SK-N-SH treated with all-trans-retinoic acid at 6 μM for 48 hours (cell line): ENCODE measurements around the gene COL11A1.

Experiments
- ATAC-seq: fragments of 200-7000 bp; cut with Tn5 transposase; 3 replicates; pipeline ENCODE4 v1.9.1; 2020; ENCODE audit warnings: mild to moderate bottlenecking, moderate library complexity
- ARNTL ChIP-seq: fragments of 450-650 bp; formaldehyde crosslinking; IDR thresholded peaks from 2 replicates; pipeline ENCODE4 v1.5.0; 2020; ENCODE audit warnings: low read depth, mild to moderate bottlenecking, moderate library complexity, borderline replicate concordance
- BACH2 ChIP-seq: fragments of 250-450 bp; sonication (Bioruptor Pico); IDR thresholded peaks from 2 replicates; pipeline ENCODE4 v1.9.0; 2021; ENCODE audit warnings: mild to moderate bottlenecking, borderline replicate concordance
- CREB5 ChIP-seq: fragments of 250-450 bp; sonication (Bioruptor Pico); IDR thresholded peaks from 2 replicates; pipeline ENCODE4 v1.5.1; 2020; ENCODE audit warnings: low read depth, mild to moderate bottlenecking, moderate library complexity
- CSDC2 ChIP-seq: fragments of 250-450 bp; sonication (Bioruptor Pico); IDR thresholded peaks from 2 replicates; pipeline ENCODE4 v1.5.0; 2020; ENCODE audit warnings: mild to moderate bottlenecking, moderate library complexity
- ESRRG ChIP-seq: fragments of 250-450 bp; sonication (Bioruptor Pico); IDR thresholded peaks from 2 replicates; pipeline ENCODE4 v1.6.1; 2021; ENCODE audit warnings: mild to moderate bottlenecking
- OSR1 ChIP-seq: fragments of 250-450 bp; sonication (Bioruptor Pico); IDR thresholded peaks from 2 replicates; pipeline ENCODE4 v1.8.0; 2022; ENCODE audit warnings: moderate library complexity, mild to moderate bottlenecking, inconsistent platforms
- PATZ1 ChIP-seq: fragments of 250-450 bp; sonication (Bioruptor Pico); IDR thresholded peaks from 2 replicates; pipeline ENCODE4 v1.8.0; 2020; ENCODE audit warnings: mild to moderate bottlenecking, moderate library complexity, borderline replicate concordance
- POU6F1 ChIP-seq: fragments of 250-450 bp; sonication (Bioruptor Pico); IDR thresholded peaks from 2 replicates; pipeline ENCODE4 v1.8.0; 2021; ENCODE audit warnings: low read depth, mild to moderate bottlenecking, moderate library complexity, borderline replicate concordance
- PPARA ChIP-seq: fragments of 250-450 bp; sonication (Bioruptor Pico); IDR thresholded peaks from 2 replicates; pipeline ENCODE4 v1.5.0; 2020; ENCODE audit warnings: mild to moderate bottlenecking, borderline replicate concordance
- RARB ChIP-seq: fragments of 250-450 bp; sonication (Bioruptor Pico); IDR thresholded peaks from 2 replicates; pipeline ENCODE4 v1.8.0; 2021; ENCODE audit warnings: mild to moderate bottlenecking, moderate library complexity
- SNAI2 ChIP-seq: fragments of 250-450 bp; sonication (Bioruptor Pico); IDR thresholded peaks from 2 replicates; pipeline ENCODE4 v1.5.0; 2020; ENCODE audit warnings: mild to moderate bottlenecking, moderate library complexity
- TCF4 ChIP-seq: fragments of 250-450 bp; sonication (Bioruptor Pico); IDR thresholded peaks from 2 replicates; pipeline ENCODE4 v1.8.0; 2021; ENCODE audit warnings: mild to moderate bottlenecking, moderate library complexity, borderline replicate concordance
- TOX ChIP-seq: fragments of 250-450 bp; sonication (Bioruptor Pico); IDR thresholded peaks from 2 replicates; pipeline ENCODE4 v1.8.0; 2021; ENCODE audit warnings: mild to moderate bottlenecking, moderate library complexity, borderline replicate concordance
- TSHZ2 ChIP-seq: fragments of 250-450 bp; sonication (Bioruptor Pico); IDR thresholded peaks from 2 replicates; pipeline ENCODE4 v1.5.0; 2020; ENCODE audit warnings: mild to moderate bottlenecking, moderate library complexity
- ZFP3 ChIP-seq: fragments of 250-450 bp; sonication (Bioruptor Pico); IDR thresholded peaks from 2 replicates; pipeline ENCODE4 v1.5.0; 2020; ENCODE audit warnings: mild to moderate bottlenecking, moderate library complexity
- ZFP30 ChIP-seq: fragments of 450-650 bp; formaldehyde crosslinking; IDR thresholded peaks from 2 replicates; pipeline ENCODE4 v1.5.0; 2022; ENCODE audit warnings: mild to moderate bottlenecking, moderate library complexity
- ZNF70 ChIP-seq: fragments of 450-650 bp; formaldehyde crosslinking; IDR thresholded peaks from 2 replicates; pipeline ENCODE4 v1.5.0; 2020; ENCODE audit warnings: mild to moderate bottlenecking, moderate library complexity

Gene COL11A1

GRCh38 chr1:103112546-103112945 lies 4.2 kb upstream of the COL11A1 start:
- TF ChIP-seq CSDC2 (CRISPR knock-in tag) (no peak), PATZ1 (CRISPR knock-in tag) (no peak), ZFP30 (CRISPR knock-in tag) (no peak), OSR1 (CRISPR knock-in tag) (no peak), ESRRG (CRISPR knock-in tag) (no peak), TOX (no peak), SNAI2 (CRISPR knock-in tag) (no peak), ZFP3 (CRISPR knock-in tag) (no peak), BACH2 (no peak)

GRCh38 chr1:103111926-103112325 lies 3.6 kb upstream of the COL11A1 start:
- TF ChIP-seq BACH2 (no peak), ZFP30 (CRISPR knock-in tag) (no peak), TCF4 (no peak), PATZ1 (CRISPR knock-in tag) (no peak), PPARA (CRISPR knock-in tag) (no peak)
- ATAC-seq = peak; percentile 39; the same call in 2 of the 3 replicates

More at GRCh38 chr1:103112546-103112945, 4.2 kb upstream of the COL11A1 start:
- ATAC-seq = peak; percentile 57; the same call in 2 of the 3 replicates

GRCh38 chr1:103110701-103111100 lies 2.4 kb upstream of the COL11A1 start:
- TF ChIP-seq ESRRG (CRISPR knock-in tag) (no peak), TCF4 (no peak), ZFP30 (CRISPR knock-in tag) (no peak), ZNF70 (CRISPR knock-in tag) (no peak), PATZ1 (CRISPR knock-in tag) (no peak), CREB5 (no peak), RARB (CRISPR knock-in tag) (no peak), ZFP3 (CRISPR knock-in tag) (no peak), TOX (no peak), OSR1 (CRISPR knock-in tag) (no peak), BACH2 (no peak), TSHZ2 (CRISPR knock-in tag) (no peak), ARNTL (CRISPR knock-in tag) (no peak), POU6F1 (CRISPR knock-in tag) (no peak)
- no peak for ATAC-seq
